ENCODE measurements around the gene RNASE8.

The RNASE8 gene

GRCh38 chr14:21072781-21073339 is 15.2 kb downstream of the RNASE8 start:
- DNase-seq (ENCODE audit: low read depth in 2 of 2) = no peak

- DNase-seq (ENCODE audit: low read depth in 2 of 2) = no peak
Observed at GRCh38 chr14:21073921-21074320, 16.3 kb downstream of the RNASE8 start.

- no peak for DNase-seq (ENCODE audit: low read depth in 2 of 2)
Observed at GRCh38 chr14:21074398-21075272, 17.0 kb downstream of the RNASE8 start.

GRCh38 chr14:21075719-21076437 is 18.3 kb downstream of the RNASE8 start:
- no peak for DNase-seq (ENCODE audit: low read depth in 2 of 2)

GRCh38 chr14:21077672-21078071 is 20.1 kb downstream of the RNASE8 start:
- DNase-seq (ENCODE audit: low read depth in 2 of 2) = no peak

GRCh38 chr14:21078287-21078686 is 20.7 kb downstream of the RNASE8 start:
- DNase-seq (ENCODE audit: low read depth in 2 of 2) = no peak

GRCh38 chr14:21078726-21079125 is 21.1 kb downstream of the RNASE8 start:
- no peak for DNase-seq (ENCODE audit: low read depth in 2 of 2)

GRCh38 chr14:21081521-21082142 is 24.0 kb downstream of the RNASE8 start:
- DNase-seq (ENCODE audit: low read depth in 2 of 2) = no peak

GRCh38 chr14:21083565-21084325 is 26.1 kb downstream of the RNASE8 start:
- no peak for DNase-seq (ENCODE audit: low read depth in 2 of 2)

GRCh38 chr14:21084396-21084795 is 26.8 kb downstream of the RNASE8 start:
- DNase-seq (ENCODE audit: low read depth in 2 of 2) = no peak

GRCh38 chr14:21084998-21085853 is 27.6 kb downstream of the RNASE8 start:
- no peak for DNase-seq (ENCODE audit: low read depth in 2 of 2)

- no peak for DNase-seq (ENCODE audit: low read depth in 2 of 2)
Observed at GRCh38 chr14:21086908-21087293, 29.3 kb downstream of the RNASE8 start.

GRCh38 chr14:21087294-21088091 is 29.9 kb downstream of the RNASE8 start:
- peak; percentile 26 to 48 for DNase-seq (ENCODE audit: low read depth in 2 of 2)

GRCh38 chr14:21088687-21089086 is 31.1 kb downstream of the RNASE8 start:
- no peak for DNase-seq (ENCODE audit: low read depth in 2 of 2)

GRCh38 chr14:21089271-21089670 is 31.6 kb downstream of the RNASE8 start:
- no peak for DNase-seq (ENCODE audit: low read depth in 2 of 2)

GRCh38 chr14:21089877-21090193 is 32.2 kb downstream of the RNASE8 start:
- DNase-seq (ENCODE audit: low read depth in 2 of 2) = no peak

GRCh38 chr14:21090194-21090939 is 32.7 kb downstream of the RNASE8 start:
- no peak for DNase-seq (ENCODE audit: low read depth in 2 of 2)

GRCh38 chr14:21090940-21091663 is 33.5 kb downstream of the RNASE8 start:
- DNase-seq (ENCODE audit: low read depth in 2 of 2) = no peak

Measured in stimulated activated CD8-positive, alpha-beta memory T cell treated with anti-CD3 and anti-CD28 coated beads, Interleukin-7, amount 100 ng/mL, for 4 hours (primary cell).